VCaP (cell line): ENCODE measurements around the gene UGT3A1.
A peak's percentile ranks its signal among the peaks of the same experiment; 100 is the strongest.
"Not testable (repeated sequence)": the region's sequence is repeated elsewhere in the genome, so short reads cannot be mapped to it uniquely, and the experiment has no call there.

Experiments
- H3K27ac ChIP-seq: fragments of 450-650 bp; 2 replicates; pipeline ENCODE4 v1.5.1; 2017
- TF ChIP-seq, protein P1 (sequence below): fragments of 450-650 bp; conservative IDR thresholded peaks from 2 replicates; pipeline ENCODE4 v1.5.1; 2017; ENCODE audit warnings: mild to moderate bottlenecking, moderate library complexity

The UGT3A1 gene

DNA sequence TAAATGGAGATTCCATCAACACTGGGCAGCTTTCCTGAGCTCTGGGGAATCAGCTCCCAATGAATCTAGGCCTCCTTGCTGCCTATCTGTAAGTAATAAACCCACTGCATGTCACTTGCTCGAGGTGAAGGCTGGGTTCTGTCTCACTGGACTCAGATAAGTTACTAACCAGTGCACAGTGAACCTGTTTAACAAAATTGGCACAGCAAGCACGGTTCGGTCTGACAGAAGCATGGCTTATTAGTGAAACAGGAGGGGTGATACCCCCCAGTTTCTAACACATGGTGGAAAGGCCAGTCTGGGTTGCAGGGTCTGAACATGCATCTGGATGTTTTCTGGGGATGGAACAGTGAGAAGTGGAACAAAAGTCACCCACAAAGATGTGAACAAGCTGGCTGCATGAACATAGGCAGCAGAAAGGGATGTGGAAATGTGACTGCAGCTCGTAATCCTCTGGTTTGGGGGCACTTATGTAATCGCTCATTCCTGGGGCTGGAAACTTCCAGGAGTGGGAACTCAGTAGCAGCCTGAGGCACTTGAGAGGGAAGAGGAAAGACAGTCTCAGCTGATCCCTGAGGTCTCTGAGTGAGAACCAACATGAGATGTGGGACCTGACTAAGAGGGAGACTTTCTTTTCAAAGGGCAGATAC lies 37.8 kb upstream of the UGT3A1 start:
- H3K27ac ChIP-seq = no peak overlapping the region
- TF ChIP-seq, protein P1, sequence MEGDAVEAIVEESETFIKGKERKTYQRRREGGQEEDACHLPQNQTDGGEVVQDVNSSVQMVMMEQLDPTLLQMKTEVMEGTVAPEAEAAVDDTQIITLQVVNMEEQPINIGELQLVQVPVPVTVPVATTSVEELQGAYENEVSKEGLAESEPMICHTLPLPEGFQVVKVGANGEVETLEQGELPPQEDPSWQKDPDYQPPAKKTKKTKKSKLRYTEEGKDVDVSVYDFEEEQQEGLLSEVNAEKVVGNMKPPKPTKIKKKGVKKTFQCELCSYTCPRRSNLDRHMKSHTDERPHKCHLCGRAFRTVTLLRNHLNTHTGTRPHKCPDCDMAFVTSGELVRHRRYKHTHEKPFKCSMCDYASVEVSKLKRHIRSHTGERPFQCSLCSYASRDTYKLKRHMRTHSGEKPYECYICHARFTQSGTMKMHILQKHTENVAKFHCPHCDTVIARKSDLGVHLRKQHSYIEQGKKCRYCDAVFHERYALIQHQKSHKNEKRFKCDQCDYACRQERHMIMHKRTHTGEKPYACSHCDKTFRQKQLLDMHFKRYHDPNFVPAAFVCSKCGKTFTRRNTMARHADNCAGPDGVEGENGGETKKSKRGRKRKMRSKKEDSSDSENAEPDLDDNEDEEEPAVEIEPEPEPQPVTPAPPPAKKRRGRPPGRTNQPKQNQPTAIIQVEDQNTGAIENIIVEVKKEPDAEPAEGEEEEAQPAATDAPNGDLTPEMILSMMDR = no peak

DNA sequence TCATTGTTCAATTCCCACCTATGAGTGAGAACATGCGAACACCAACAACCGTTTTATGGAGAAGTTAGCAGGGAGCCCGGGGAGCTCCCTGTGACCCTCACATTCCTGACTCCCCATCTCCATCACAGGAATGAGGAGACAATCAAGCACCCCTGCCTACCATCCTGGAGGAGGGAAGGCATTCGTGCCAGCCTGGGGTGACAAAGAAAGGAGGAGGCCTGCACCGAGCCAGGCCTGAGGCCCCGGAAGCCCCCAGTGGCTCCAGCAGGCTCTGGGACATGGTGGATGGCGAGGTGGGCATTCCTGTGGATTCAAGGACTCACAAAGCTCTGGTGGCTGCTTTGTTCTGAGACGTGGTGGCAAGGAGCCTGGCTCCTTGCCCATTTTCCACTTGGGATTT lies 36.5 kb upstream of the UGT3A1 start:
- H3K27ac ChIP-seq = no peak overlapping the region
- TF ChIP-seq, protein P1 = no peak

DNA sequence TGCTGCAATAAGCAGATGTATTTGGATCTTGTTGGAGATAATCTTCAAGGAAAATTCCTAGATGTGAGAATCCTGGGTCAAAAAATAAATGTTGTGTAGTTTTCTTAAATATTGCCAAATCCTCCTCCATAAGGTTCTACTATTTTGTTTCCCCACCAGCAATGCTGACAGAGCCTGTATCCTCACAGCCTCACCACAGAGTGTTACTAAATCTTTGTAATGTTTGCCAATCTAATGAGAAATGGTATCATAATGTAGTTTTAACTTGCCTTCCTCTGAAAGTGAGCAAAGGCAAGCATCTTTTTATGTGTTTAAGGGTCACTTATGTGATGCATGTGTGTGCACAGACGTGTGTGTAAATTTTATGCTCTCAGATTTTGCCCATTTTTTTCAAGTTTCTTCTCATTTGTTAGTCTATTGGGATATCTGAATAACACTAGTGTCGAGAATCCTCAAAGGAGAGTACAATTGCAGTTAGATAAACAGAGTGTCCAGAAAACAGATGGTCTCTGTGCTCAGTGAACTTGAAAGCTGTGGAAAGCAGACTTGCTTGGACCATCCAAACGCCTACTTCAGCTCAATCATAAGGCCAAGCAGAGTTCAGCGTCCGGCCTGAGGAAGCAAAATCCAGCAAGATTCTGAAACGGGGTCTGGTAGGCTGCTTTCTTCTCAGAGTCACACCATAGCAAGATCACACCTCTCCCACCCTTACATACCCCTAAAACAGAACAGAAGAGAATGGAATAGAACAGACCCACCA lies 35.7 kb upstream of the UGT3A1 start:
- no peak overlapping the region for H3K27ac ChIP-seq
- TF ChIP-seq, protein P1 = no peak

DNA sequence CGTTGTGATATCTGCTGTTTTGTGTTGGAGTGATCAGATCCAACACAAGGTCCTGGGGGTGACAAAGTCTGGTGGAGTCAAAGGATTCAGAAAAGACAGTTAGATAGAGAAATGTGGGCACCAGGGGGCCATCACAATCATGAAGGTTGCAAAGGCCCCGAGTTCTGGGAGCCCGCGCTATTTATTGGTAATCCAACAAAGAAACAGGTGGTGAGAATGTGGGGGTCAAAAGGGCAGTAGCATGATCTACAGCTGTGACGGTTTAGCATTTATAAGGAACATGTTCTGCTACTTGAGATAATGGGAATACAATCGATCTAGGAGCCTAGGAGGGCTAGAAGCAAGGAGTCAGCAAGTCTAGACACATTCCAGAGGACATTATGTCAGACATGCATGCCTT lies 31.1 kb upstream of the UGT3A1 start:
- not testable (repeated sequence) for H3K27ac ChIP-seq

DNA sequence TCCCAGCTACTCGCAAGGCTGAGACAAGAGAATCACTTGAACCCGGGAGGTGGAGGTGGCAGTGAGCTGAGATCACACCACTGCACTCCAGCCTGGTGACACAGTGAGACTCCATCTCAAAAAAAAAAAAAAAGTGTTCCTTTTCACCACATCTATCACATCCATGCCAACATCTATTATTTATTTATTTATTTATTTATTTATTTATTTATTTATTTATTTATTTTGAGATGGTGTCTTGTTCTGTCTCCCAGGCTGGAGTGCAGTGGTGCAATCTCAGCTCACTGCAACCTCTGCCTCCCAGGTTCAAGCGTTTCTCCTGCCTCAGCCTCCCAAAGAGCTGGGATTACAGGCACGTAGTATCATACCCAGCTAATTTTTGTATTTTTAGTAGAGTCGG lies 28.4 kb upstream of the UGT3A1 start:
- not testable (repeated sequence) for H3K27ac ChIP-seq

DNA sequence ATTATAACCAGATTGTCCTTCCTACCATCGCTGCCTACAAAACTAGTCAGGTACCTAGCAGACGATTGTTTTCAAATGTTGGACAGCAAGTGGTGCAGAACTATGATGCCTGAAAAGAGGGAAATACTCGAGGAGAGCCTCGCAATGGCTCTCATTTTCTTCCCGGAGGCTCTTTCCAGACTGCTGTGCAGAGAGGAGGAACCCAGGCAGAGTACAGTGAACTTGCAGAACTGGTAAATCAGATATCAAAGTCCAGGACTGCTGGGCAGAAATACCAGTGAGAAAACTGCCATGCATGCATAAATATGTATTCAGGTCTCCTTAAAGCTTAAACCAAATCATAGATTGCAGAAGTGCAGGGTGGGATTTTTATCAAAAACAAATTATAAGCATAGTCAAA lies 26.4 kb upstream of the UGT3A1 start:
- H3K27ac ChIP-seq = peak overlapping the region; percentile 57

DNA sequence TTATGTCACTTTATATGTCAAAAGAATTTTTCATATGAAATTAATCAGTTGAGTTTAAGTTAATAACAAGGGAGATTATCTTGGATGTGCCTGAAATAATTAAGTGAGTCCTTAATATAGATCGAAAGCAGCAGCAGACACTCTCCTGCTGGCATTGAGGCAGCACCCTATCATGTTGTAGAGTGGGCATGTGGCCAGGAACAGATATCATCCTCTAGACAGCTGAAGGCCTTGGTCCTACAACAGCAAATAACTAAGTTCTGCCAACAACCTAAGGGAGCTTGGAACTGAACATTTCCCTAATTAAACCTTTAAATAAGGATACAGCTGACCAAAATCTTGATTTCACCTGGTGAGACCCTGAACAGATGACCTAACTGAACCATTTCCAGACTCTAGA lies 25.8 kb upstream of the UGT3A1 start:
- TF ChIP-seq, protein P1 = no peak
- H3K27ac ChIP-seq = peak overlapping the region; percentile 57

More for the DNA sequence above, 26.4 kb upstream of the UGT3A1 start:
- TF ChIP-seq, protein P1 = no peak

DNA sequence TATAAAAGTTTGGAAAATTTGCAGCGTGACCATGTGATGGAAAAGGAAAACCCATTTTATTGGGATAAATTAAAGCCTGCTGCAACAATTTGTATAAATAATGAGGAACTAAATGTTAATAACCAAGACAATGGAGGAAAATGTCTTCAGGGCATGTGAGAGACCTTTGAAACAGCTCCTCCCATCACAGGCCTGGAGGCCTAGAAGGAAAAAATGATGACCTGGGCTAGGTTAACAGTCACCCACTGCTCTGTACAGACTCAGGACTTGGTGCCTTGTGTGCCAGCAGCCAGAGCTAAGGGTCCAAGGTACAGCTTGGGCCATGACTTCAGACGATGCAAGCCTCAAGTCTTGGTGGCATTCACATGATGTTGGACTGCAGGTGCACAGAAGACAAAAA lies 22.0 kb upstream of the UGT3A1 start:
- H3K27ac ChIP-seq = no peak overlapping the region
- TF ChIP-seq, protein P1 = no peak
